ENCODE results near the gene STK32A.

The STK32A gene

DNA sequence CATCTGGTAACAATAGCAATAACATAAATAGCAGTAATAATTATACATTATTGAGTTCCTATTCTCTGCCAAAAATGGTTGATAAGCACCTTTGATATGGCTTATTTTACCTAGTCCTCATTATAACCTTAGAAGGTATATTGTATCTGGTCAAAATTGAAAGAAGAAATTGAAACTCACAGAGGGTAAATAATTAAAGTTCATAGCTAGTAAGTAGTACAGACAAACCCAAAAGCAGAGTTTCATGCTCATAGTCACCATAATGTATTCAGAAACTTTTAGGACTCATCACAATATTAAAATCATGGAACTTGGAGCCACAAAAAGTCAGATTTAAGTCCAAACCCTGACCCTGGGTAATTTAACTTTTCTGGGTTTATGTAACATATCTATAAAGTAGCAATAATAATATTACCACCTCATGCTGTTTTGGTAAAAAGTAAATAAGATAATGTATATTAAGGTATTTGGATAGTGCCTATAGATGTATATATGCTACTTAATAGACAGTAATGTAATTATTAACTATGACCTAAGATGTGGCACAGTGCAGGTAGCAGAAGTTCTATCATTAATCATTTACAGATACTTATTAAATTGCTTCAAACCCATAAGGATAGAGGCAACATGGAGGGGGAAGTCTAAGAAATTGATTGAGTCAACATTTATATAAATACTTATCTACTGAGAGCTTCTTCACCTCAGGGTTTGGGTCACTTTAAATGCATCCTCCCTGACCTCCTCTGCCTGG lies 32.4 kb downstream of the STK32A start:
- FAIRE-seq: no peak

DNA sequence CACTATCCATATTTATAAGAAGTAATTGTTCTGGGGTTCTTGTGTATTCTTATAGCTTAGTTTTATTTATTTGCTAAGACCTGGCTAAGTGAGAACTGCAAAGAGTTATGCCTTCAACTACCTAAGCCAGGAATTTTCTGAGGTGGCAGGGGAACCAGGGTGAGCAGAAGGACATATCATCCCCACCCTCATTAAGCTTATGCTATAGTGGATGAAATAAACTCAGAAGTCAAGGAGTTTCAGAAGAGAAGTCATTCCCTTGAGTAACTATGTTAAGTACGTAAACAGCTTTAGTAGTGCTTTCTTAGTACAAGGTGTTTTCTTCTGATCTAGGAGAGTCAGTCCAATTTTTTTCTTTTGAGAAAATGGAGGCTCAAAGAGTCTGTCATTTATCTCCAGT lies 41.7 kb downstream of the STK32A start:
- FAIRE-seq: no peak

DNA sequence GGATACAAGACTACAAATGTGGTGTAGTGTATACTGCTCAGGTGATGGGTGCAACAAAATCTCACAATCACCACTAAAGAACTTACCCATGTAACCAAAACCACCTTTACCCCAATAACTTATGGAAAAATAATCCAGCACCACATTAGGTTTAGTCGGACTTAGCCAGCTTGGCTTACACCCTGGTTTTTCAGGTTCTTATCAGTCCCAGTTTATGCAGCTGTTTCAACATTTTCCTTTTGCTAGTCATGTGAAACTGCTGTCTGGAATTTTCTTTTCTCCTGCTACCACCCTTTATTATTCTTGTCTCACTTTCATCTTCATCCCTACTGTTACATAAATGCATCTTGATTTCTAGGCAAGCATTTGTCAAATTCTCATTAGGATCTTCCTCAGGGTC lies 51.5 kb downstream of the STK32A start:
- no peak for FAIRE-seq

DNA sequence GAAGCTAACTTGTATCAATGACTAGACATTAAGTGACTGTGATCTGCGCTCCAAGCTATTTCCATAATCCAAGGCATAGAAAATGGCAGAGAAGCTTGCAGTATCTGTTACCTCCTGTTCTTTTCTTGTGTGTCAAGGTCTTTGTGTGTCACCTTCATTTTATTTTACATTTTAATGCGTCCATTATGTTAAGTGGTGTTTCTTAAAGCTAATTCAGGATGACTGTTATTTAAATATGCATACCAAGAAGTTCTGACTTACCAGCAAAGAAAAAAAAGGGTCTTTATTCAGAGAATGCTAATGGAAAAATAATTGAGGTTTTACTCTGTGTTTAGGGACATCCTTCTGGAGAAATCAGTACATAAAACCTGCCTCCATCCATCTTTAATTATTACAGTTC lies 52.3 kb downstream of the STK32A start:
- FAIRE-seq: no peak

DNA sequence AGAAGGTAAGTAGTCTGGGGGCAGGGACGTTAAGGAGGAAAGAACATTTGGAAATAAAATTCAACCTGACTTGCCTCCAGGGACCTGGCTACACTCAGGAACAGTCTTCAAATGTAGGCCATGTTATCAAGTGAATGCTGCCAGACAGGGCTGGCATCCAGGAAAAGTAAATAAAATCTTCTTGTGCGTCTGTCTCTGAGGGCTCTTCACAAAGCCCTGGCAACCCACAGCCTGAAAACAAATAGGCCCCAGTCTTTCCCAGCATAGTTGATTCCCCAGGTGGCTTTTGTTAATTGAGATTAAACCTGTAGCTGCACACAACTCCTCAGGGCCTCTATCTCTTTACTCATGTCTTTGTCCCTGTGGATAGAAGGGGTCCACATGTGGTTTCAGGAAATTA lies 55.4 kb downstream of the STK32A start:
- FAIRE-seq: no peak

DNA sequence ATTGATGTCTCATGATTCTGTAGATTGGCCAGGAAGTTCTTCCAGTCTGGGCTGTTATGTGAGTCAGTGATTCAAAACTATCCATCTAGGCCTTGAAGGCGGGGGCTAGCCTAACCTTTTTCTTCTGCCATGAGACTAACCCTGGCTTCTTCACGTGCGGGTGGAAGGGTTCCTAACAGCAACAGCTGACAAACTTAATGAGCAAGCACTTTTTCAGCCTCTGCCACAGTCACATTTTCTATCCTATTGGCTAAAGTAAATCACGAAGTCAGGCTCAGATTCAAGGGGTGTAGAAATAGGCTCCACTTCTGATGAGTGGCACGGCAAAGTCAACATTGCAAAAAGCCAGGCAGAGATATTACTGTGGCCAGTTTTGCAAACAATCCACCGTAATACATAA lies 68.4 kb downstream of the STK32A start:
- no peak for FAIRE-seq

DNA sequence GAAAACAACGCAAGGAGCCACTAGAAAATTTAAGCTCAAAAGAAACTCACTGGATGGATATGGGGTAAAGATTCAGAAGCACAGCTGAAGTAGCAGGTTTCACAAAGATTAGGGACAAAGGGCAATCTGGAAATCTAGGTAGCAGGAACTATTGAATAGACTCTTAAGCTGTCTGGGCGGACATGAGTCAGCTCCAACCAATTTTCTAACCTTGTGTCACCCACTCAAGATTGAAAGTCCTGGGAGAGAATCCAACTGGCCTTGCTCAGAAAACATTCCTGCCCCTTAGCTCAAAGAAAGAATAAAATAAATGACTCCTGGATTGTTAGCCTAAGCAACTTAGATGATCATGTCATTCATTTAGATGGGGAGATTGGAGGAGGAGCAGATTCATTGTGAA lies 69.2 kb downstream of the STK32A start:
- no peak for FAIRE-seq

DNA sequence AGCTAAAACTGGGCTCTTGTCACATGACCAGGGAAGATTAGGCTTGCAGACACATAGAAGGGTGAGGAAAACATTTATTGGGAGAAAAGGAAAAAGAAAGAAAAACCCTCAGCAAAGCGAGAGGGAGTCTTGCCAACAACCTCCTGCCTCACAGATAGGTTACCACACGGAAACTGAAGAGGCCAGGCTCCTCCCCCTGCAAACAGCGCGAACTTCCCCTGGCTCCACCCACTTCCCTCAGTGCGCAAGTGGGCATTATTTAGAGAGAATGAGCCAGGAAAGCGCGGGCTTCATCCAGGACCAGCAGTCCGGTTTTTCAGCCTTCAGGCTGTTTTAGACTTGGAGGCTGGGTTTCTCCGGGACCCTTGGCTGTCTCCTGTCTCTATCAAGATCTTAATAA lies 70.3 kb downstream of the STK32A start:
- no peak for FAIRE-seq

DNA sequence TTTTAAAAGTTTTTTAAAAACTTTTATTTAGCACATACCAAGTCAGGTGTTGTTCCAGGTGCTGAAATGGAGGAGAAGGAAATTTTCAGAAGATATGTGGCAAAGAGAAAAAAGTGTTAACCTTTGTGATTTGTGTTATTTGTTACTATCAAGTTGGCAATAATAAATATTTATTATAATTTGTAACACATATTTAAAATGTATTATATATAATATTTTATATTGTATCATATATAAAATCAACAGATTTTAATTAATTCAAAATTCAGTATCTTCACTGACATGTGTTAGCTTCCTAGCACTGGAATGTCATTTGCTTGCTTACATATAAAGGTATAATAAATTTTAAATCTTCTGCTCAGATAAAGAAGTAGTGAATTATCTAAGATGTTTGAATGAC lies 71.5 kb downstream of the STK32A start:
- peak; percentile 60 for FAIRE-seq

DNA sequence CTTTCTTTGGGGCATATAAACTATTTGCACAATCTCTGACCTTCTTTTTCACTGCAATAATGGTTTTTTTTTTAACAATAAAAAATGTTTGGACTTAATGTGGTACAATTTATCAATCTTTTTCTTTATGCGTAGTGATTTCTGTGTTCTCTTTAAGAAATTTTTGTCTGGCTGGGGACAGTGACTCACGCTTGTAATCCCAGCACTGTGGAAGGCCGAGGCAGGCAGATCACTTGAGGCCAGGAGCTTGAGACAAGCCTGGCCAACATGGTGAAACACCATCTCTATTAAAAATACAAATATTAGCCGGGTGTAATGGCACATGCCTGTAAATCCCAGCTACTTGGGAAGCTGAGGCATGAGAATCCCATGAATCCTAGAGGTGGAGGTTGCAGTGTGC lies 72.3 kb downstream of the STK32A start:
- no peak for FAIRE-seq

DNA sequence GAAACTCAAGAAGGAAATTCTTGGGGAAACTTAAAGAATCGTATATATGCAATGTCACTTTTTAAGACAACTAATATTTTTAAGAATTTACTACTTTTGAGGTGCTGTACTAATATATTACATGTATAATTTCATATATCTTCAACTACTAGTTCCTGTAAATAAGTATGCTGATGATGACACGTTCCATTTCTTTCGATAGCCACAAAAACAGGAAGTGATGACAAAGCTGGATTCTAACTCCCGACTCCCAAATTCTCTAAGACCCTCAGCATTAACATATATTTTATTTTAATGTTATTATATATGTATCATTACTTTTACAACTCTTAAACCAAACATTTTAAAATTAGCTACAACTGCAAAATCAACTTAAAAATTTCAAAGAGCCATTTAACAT lies 74.8 kb downstream of the STK32A start:
- FAIRE-seq: peak; percentile 53

DNA sequence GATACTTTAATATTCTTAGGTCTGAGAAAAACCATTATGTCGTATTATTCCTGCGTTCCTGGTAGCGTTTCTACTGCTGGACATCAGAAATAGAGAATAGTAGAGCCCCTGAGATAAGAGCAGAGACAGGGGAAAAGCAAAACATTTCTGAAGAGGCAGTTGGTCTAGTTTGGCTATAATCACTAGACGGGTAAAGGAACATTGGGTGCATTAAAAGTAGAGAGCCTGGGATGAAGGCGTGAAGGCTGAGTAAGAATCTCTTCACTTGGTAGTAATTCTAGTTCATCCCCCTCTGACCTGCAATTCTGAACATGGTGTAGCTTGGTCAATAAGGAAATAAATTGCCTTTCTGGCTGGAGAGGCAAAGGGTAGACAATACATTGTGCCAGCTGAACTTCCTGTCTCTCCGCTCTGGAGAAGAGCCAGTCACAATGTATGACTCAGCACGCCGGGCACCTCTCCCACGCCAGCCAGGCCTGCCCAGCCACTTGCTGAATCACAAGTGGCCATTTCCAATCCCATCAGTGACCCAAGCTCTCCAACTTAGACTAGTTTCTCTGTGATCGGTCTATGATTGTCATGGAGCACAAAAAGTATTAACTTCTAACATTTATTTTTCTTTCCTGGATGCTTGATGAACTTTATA lies 75.4 kb downstream of the STK32A start:
- FAIRE-seq: no peak

DNA sequence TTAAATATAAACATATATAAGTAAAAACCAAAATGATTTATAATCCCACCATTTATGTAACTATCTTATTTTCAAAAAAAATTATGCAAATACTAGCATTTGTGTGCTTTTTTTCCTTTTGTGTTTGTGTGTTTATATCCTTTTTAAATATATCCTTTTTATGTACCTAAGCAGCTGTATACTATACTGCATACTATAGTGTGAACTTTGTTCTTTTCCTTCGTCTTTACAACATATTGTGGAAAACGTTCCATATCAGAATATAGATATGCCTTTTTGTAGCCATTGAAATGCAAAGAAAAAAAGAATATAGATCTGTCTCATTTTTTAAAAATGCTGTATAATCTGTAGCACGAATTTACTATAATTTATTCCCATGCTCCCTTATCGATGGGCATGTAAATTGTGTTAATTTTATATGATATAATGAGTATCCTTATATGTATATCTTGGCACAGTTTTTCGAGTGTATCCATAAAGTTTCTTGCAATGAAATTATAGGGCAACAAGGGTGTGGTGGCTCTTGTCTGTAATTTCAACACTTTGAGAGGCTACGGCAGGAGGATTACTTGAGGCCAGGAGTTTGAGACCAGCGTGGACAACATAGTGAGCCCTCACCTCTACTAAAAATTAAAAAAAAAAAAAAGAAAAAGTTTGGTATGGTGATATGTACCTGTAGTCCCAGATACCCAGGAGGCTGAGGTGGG lies 83.3 kb downstream of the STK32A start:
- no peak for FAIRE-seq

DNA sequence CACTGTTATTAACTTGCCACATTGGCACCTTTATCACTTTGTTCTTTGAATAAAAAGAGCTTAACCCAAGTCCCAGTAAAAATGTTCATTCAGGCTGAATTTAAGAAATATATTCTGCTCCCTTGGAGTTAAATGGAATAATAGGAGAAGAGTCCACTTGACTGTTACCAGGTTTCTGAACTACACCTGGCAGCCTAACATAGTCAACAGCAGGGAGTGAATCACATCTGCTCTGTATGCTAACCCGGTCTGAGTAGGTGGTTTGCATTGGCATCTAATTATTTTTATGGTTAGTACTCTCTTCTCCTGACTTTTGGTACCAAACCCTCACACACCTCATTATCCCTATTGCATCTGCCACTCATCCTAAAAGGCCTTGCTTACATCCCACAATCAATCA lies 86.7 kb downstream of the STK32A start:
- FAIRE-seq: no peak

DNA sequence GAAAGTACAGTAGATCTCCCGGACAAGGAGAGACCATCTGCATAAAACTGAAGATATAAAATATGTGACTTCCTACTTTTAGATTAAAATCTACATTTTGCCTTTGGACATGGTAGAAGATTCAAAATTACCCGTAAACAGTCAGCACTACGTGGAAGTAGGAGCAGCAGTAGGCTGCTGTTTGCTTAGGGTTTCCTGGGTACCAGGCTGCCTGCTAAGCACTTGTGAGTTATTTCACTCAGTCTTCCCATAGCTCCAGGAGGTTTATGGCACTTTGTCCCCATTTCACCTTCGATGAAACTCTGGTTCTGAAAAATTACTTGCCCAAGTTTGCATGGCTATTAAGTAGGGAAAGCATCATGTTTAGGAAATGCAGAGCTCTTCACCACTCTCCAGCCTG lies 92.6 kb downstream of the STK32A start:
- FAIRE-seq: no peak

DNA sequence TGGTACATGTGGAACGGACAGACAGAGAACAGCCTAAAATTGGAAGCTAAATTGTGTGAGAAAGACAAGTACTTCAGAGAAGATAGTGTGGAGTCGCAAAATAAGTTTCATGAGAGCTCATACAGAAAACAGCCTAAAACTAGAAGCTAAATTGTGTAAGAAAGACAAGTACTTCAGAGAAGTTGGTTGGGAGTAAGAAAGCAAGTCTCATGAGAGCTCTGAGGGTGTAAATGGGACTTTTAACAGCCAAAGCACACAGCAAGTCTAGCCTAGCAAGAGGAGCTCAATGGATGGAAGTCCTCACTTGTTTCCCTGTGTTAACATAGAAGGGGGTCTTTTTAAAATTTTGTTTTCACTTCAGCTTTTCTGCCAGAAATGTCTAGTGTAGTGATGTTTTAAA lies 93.1 kb downstream of the STK32A start:
- no peak for FAIRE-seq

DNA sequence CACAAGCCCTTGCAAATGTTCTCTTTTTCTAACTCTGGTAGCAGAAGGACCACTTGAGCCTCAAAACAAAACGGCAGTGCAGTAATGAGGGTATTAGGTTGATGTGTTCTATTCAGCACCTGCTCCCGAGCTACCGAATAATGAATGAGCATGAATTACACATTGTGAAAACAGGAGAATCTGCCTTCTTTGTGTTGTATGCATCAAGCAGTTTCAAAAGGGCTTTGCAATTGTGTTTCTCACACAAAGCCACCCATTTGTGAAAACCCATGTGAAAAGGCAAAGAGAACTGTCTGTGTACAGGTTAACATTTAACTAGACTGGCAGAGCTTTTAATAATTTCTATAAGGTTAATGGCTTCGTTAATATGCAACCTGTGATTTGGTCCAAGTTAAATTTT lies 97.8 kb downstream of the STK32A start:
- FAIRE-seq: no peak

DNA sequence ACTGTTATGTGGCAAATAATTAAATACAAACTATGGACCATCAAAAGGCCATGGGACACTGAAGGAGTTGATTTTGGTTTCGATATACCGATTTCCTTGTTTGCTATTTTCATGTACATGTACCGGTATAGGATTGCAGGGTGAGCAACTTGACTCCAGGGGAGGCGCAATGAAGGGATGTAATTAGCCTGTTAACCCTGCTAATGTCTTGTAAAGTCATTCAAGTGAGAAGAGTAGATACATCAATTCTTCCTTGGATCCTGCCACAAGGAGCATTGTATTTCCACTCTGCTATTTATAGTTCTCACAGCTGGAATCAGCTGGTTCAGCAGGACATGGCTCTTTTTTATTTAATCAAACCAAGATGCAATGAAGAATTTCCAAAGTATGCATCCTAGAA lies 102.0 kb downstream of the STK32A start:
- no peak for FAIRE-seq

DNA sequence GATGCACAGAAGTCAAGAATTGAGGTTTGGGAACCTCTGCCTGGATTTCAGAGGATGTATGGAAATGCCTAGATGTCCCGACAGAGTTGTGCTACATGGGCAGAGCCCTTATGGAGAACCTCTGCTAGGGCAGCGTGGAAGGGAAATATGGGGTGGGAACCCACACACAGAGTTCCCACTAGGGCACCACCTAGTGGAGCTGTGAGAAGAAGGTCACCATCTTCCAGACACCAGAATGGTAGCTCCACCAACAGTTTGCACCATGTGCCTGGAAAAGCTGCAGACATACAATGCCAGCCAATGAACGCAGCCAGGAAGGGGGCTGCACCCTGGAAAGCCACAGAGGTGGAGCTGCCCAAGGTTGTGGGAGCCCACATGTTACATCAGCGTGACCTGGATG lies 104.5 kb downstream of the STK32A start:
- no peak for FAIRE-seq

DNA sequence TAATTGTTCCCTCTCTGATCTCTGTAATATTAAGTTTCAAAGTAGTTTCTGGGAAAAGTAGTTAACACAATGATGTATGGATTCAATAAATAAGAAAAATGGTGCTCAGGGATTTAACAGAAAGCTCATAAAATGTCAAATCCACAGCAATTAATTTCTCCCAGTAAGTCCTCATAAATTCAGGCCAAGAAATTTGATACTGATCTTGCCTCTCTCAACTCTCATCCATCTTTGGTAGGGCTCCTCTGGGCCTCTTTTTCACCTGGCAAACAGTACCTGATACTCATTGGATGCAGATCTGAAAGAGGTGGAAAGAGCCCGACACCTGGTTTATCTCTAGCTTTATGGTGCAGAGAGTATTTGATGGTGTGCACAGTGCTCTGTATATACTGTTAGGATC lies 106.1 kb downstream of the STK32A start:
- FAIRE-seq: no peak

DNA sequence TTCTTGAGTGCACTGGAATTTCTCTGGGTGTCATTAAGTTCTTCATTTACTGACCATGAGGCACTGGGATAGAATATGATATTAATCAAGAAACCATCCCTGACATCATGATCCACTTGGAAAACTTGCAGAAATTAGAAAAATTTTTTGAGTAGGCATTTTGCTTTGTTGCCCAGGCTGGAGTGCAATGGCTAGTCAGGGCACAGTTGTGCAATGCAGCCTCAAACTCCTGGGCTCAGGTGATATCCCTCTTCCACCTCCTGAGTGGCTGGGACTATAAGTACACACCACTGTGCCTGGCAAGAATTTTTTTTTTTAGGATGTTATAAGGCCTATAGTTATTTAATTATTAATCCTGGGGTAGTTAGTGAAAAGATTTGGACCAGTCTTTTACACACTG lies 106.5 kb downstream of the STK32A start:
- FAIRE-seq: no peak

DNA sequence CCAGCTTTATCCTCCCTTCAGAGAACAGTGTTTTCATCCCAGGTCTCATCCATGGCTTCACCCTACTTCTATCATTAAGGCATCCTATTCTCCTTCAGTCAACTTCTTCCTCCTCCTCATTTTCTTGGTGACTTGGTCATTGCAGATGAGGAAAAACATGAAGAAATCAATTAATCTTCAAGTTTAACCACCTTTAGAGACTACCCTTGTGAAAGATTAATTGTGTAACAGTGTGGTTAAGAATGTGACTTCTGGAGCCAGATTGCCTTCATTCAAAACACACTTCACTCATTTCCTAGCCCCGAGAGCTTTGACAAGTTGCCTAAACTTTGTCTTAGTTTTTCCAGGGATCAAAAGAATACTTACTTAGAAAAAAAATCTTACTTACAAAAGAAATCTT lies 110.0 kb downstream of the STK32A start:
- FAIRE-seq: no peak

DNA sequence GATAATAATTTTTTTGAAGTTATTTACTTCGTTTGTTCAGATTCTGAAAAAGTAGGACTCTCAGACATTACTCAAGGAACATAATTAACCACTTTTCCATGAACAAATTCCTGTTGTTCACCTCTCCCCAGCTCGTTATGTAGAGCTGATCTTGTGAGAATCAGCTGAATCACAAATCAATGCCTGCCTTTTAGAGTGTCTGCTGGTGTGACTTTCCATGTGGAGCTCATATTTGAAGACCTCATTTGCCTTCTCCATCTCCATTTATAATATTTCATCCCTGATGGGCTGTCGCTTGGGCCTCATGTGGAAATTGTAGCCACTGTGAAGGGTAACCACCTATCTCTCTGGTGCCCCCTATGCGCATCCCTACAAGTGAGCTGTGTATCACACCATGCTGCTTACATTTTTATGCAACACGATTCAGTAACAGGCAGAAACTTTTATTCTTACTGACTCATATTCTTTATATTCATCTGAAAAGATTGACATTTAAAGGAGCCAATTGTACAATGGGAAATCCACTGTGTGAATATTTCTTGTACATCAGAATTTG lies 111.3 kb downstream of the STK32A start:
- FAIRE-seq: no peak

DNA sequence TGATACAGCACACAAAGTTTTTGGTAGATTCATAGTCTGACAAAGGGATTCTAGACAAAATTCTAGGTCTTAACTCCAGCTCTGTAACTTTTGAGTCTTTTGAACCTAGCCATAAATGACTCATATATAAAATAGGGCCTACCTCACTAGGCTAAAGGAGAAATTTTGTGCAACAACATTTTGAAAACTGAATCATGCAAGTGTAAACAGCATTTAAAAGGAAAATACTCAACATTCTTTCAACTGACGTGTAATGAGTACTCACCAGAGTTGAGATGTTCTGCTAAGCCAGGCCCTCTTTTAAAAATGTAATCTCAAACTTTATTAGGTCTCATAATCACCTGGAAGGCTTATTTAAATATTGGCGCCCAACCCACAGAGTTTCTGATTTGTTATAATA lies 113.2 kb downstream of the STK32A start:
- no peak for FAIRE-seq
